Stimulated activated CD4-positive, alpha-beta T cell treated with anti-CD3 and anti-CD28 coated beads, TNF-alpha, amount 100 ng/mL, for 1 hour (primary cell): Measurements from ENCODE around the gene ASPDH.

Experiments
- DNase-seq, 3 donors: peaks; one replicate each; pipeline ENCODE4 v3.0.0-alpha.2; 2020; ENCODE audit warnings: low read depth in 3 of 3, low spot score in 1 of 3

ASPDH gene

DNA sequence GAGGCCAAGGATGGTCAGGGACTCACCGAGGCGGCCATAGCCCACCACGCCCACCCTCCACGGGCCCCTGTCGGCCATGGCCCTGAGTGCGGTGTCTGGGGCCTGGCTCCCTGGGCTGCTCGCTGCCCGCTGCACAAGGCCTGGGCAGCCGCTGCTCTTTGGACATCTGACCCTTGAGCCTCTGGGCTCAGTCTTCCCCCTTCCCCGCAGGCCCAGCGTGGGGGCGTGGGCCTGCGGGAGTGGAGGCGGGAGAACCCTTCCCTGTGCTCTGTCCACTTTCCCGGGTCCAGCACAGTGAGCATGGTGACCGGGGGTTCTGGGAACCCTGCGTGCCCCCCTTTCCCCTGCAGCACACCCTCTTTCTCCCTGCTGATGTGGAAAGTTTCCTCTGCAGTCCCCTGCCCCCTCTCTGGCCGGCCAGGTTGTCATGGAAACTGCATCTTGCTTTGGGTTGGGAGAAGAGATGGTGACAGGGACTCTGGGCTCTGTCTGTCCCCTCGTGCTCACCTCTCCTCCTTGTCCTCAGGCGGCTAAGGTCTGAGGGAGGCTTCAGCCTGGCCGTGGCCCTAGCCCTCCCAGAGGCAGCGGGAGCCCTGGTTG lies at the start of gene ASPDH:
TSS of gene ASPDH (minus strand) at position 168 of the 600 bp plus-strand sequence. CDS start at position 78, 90 bp downstream.
- no peak for DNase-seq

DNA sequence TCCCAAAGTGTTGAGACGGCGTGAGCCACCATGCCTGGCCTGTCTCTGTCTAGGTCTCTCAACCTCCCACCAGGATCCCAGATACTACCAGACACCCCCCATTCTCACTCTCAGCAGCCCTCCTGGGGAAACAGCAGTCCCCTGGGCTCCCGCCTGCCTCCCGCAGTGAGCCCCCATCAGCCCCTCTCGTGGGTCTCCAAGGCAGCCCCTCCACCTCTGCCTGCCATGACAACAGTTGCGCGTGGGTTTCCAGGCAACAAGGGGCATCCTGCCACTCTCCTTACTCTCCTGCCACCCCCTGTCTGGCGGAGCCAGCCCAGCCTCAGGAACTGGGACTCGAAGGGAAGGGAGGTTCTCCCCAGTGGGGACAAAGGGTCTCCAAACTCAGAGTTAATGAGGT lies 49.3 kb upstream of the ASPDH start:
- DNase-seq = no peak

DNA sequence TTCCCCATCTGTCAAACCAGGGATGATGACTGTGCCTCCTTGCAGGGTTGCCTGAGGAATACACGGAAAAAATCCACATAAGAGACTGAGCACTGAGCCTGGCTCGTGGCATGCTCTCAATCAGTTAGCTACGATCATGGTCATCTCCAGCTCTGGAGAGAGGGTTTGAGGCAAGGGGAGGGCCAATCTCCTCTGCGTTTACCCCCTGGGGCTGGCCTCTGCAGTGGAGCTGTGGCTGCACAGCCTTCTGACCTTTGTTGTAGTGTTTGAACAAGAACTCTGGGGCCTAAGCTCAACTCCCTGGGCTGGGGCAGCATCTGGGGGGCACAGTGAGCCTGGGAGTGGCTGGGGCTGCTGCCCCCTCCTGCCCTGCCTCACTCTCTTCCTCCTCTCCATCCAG lies 48.6 kb upstream of the ASPDH start:
- no peak for DNase-seq

DNA sequence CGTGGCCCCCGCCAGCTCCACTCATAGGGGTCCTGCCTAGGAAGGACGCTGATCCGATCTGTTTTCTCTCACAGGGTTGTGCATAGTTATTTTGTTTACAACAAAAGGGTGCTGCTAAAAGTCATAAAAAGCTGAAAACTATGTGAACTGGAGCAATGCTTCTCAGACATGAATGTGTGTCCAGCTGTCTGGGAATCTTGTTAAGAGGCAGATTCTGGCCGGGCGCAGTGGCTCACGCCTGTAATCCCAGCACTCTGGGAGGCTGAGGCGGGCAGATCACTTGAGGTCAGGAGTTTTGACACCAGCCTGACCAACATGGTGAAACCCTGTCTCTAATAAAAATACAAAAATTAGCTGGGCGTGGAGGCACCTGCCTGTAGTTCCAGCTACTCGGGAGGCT lies 45.9 kb upstream of the ASPDH start:
- no peak for DNase-seq

DNA sequence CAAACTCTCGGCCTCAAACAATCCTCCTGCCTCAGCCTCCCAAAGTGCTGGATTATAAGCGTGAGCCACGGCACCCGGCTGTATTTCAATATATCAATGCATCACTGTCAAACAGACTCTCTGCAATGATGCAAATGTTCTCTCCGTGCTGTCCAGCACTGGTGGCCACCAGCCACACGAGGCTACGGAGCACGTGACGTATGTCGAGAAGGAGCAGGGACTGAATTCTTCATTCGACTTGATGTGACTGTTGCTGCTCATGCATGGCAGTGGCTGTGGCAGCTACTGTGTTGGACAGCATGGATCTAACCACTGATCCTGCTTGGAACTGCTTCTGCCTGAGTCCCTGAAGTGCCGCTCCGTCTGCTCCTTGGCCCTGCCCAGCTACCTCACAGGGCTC lies 44.7 kb upstream of the ASPDH start:
- DNase-seq = no peak

DNA sequence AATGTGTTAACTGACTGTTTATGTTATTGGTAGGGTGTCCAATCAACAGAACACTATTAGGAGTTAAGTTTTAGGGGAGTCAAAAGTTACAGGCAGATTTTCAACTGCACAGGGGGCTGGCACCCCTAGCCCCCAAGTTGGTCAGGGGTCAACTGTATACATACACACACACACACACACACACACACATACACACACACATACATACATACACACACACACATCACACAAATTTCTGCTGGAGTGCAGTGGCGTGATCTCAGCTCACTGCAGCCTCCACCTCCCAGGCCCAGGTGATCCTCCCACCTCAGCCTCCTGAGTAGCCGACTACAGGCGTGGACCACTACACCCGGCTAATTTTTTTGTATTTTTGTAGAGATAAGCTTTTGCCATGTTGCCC lies 44.3 kb upstream of the ASPDH start:
- no peak for DNase-seq

DNA sequence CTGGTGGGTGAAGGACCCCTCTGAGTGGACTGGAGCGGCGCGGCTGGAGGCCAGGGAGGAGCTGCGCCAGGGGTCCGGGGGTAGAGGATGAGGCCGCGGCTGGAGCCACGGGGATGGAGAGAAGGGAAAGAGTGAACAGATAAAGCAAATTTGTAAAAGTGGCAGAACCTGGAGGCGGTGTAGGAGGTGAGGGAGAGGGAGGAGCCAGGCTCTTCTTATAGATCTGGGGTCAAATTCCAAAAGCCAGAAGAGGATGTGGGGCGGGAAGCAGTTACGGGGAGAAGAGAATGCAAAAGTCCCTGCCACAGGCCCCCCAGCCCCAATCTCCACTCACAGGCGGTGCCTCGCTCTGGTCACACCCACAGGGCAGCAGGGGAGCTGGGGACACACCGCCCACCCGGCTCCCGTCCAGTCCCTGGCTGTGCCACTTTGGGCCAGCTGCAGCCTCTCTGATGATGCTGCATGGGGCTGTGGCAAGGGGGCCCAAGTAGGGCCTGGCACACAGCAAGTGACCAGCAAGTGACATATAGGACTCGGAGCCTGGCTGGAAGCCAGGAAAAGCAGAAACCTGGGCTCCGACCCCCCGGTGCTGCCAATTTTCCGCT lies 43.4 kb upstream of the ASPDH start:
- no peak for DNase-seq

DNA sequence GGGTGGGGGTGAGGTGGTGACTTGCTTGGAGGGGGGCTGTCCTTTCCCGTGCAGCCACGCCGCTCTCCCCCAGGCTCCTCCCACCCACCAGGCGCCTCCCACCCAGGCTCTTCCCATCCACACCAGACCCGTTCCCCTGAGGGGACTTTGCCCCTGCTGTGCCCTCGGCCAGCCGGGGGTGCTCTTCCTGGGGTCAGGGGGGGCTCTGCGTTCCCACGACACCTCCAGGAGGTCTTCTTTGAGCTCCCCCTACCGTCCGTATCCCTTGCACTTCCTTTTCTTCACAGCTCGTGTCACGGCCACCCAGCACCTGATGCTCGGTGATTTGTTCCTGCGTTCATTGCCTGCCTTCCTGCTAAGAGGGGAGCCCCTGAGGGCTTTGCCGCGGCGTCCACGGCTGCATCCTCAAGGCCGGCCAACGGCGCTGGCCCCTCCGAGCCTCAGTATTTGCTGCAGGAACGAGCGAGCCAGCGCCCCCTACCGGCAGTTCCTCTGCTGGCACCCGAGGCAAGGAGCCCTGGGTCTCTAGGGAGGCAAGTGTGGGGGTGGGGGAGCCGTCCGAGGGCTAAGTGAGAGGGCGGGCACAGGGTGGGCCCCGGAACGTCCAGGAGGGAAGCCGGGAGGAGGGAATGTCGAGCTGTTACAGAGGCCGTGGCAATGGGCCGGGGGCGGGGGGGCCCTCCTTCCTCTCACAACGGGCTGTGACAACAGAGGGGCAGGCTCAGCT lies 42.7 kb upstream of the ASPDH start:
- peak; percentile 22 to 70 (median 23) for DNase-seq

DNA sequence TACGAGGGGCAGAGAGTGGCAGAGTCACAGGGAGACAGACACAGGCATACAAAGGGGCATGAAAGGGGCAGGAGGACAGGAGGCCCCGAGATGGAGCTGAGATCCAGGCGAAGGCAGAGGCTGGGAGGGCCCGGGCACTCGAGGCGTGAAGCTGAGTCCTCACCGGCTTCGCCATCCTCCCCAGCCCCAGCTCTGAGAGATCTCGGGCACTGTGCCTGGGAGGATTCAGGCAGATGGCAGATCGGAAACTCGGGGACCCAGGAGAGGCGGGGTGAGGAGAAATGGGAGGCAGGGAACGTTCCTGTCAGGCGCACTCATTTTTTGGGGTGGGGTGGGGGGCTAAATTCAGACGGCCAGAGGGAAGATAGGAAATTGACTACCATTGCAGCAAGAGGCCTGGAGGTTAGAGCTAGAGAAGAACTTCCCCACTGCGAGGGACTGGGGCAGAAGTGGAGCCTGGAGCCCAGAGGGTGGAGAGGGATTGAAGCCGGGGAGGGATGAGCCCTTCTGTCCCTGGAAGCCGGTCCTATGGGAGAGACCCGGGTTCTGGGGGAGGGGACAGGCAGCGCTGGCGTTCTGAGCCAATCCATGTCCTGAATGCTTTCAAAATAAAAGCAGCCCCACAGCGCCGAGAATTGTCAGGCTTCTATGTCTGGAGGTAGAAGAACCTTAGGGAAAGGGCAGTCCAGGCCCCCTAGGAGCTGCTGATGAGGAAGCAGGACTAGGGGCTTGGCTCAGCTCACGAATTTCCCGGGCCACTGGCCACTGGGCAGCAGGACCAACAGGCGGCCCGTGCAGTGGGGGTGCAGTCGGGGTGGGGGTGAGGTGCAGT lies 42.0 kb upstream of the ASPDH start:
- DNase-seq = no peak

DNA sequence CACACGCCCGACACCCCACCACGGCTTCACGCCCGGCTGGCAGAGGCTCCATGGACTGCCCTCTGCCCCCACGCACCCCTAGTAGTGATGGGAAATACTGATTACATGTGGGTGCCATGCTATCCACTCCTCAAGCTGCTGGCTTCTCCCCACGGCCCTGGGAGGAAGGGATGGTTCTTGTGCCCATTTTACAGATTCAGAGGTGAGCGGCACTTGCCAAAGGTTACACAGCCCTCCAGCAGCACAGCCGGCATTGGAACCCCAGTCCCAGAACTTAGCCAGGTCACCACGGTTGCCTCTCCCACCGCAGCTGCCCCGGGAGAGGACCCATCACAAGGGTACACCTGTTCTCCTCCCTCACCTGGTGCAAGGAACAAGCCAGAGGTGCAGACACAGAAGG lies 41.3 kb upstream of the ASPDH start:
- DNase-seq = no peak

DNA sequence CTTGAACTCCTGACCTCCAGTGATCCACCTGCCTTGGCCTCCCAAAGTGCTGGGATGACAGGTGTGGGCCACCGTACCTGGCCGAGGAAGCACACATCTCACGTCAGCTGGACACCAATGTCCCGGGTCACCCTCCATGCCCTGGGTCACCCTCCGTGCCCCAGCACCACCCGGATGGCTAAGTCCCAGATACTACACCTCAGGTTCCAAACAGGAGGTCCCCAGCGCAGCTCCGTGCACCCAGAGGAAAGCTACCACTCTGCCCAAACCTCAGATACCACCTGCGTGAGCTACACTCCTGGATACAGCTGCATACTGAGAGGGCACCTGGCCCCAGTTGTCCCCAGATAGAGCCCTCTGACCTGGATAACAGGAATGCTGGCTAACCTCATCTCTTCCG lies 40.5 kb upstream of the ASPDH start:
- DNase-seq = no peak

DNA sequence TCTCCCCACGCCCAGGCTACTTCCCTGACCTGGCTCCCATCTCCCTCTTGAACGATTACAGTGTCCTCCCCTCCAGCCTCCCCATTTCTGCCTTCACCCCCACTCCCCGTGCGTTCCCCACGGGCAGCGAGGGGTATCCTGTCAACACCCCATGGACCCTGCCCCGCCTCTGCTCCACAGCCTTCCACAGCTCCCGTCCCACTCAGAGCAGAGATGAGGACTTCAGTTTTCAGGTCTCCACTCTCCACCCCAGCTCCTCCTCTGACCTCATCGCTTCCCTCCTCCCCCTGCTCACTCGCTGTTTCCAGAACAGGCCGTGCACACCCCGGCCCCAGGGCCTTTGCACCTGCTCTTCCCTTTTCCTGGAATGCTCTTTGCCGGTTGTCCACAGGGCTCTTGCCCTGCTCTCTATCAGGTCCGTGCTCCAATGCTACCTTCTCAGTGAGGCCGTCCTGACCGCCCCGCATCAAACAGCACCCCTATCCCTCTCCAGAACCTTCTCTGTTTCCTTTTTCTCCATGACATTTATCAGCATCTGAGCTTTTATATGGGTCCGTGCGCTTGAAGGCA lies 39.5 kb upstream of the ASPDH start:
- DNase-seq = no peak

DNA sequence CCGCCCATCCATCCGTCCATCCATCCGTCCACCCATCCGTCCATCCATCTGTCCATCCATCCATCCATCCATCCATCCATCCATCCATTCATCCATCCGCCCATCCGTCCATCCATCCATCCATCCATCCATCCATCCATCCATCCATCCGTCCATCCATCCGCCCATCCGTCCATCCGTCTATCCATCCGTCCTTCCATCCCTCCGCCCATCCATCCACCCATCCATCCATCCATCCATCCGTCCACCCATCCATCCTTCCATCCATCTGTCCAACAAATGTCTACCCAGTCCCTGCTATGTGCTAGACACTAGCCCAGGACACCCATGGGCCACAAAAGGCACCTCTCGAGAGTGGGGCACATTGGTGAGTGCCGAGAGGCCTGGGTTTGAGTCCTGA lies 38.8 kb upstream of the ASPDH start:
- no peak for DNase-seq

DNA sequence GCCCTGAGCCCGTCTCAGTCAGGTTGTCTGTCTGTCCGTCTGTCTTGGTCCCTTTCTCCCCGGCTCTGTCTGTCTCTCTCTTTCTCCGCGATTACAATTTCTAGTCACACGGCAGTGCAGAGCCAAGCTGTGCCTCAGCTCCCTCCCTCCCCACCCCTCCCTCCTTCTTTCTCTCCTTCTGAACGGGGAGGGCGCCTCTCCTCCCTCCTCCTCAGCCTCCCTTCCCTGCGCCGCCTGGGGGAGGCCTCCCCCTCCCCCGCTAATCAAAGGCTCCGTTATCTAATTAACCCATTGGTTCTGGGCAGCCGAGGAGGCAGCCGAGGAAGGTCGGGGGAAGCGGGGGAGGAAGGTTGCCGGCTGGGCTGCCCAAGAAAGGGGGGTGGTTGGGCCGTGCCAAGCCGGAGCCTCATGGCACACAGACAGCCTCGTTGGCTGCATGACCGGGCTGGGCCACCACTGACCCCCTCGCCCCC lies 38.0 kb upstream of the ASPDH start:
- DNase-seq = no peak

DNA sequence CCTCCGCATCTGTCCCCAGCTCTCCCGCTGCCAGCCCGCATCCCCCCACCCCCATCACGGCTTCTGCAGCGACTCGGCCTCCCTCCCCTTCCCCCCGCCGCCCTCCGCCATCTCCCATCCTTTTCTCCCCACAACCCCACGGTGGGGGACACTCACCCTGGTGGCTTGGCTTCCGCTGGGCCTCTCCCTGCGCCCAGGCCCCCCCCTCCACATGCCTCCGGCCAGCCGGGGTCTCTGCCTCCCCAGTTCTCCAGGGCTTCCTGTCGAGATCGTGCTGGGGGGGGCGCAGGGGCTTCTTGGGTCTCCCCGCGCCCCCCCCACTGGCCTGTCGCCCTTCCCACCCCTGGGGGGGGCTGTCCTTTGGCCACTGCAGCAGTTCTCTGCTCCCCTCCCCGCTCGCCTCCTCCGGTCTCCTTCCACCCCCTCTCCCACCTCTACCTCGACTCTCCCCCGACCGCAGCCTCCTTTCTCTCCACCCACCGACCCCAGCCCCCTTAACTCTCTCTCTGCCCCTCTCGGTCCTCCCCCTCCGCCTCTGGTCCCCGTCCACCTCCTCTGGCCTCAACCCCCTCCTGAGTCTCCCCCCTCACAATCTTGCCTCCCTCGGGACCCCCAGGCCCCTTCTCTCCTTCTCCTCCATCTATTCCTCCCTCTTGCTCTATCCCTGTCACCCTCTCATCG lies 37.5 kb upstream of the ASPDH start:
- no peak for DNase-seq

DNA sequence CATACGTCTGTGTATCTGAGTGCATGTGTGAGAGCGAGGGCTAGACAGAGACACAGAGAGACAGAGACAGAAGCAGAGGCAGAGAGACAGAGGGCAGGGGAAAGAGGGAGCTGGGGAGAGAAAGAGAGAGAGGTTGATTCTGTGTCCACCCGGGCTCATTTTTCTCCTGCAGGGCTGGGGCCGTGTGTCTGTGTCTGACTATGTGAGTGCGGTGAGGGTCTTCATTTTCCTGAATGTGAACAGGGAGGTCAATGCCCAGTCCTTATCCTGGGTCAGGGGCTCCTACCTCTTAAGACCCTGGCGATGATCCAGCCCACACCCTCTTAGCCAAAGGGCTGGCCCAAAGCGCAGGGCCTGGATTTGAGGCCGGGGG lies 36.9 kb upstream of the ASPDH start:
- no peak for DNase-seq

DNA sequence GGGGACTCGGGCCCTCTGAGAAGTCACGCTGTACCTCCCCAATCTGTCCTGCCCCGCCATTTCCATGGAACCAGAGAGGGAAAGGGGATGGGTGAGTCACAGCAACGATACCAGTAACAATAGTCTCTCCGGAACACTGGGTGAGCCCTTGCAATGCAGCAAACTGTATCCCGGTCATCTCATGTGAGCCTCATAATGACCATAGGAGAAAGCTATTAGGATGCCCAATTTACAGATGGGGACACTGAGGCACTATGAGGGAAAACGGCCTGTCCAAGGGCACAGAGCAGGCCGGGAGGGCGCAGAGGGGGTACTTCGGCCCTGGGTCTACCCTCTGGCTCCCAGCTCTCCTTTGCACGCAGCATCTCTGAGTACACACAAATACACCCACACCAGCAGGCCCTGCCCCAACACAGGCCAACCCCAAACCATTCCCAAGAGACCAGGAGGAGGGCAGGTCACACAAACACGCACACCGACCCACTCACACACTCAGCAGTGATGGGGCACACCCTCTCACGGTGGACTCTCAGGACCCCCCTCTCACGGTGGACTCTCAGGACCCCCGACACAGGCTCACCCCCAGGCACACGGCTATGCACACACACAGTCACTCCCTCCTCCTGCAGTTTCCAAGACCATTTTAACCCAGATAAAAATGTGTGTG lies 36.3 kb upstream of the ASPDH start:
- DNase-seq = no peak

DNA sequence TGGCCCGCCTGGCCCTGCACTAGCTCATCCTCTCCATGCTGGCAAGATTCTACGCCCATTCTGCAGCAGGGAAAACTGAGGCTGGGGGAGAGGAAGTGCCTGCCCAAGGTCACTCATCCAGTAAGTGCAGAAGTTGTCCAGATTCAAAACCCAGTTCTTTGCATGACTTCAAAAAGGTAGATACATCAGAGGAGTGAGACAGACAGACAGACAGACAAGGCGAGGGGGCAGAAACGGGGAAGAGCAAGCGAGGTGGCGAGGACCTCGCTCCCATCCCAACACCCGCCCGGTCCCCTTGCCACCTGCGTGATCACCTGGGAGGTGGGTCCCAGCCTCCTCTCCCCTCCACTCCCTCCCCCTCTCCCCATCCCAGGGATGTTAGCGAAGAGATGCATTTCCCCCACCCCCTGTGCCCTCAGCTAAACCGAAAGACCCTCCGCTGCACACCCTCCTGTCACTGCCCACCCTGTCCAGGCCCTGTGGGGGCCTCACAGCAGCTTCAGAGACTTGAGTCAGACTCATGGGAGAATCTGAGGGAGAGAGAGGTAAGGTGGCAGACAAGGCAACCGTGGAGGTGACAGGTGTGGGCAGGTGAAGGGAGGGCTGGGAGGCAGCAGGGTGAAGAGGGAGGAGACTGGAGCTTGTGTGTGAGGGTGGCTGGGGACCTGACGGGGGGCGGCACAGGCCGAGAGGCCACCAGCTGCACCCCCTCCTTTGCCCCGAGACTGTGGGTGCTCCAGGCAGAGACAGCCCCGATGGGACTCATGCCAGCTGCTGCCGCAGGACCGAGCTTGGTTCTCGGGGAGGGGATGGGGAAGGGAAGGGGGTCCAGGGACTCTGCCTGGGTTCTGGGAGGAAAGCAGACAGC lies 35.6 kb upstream of the ASPDH start:
- DNase-seq = no peak
